D721Med (cell line): ENCODE data around the gene ARF1.

Experiments
- DNase-seq: peaks from one replicate; pipeline ENCODE4 v3.0.0; 2011; ENCODE audit warnings: low spot score; ENCODE audit not compliant: insufficient read length
- FAIRE-seq: peaks from 2 replicates; lab custom pipeline; 2011; peaks lifted over from hg19 to GRCh38; lab: Jason Lieb, UNC
- TF ChIP-seq, protein P1 (sequence below): IDR thresholded peaks from 2 replicates; pipeline ENCODE4 v1.5.1; 2012; ENCODE audit warnings: mild to moderate bottlenecking, control low read depth; ENCODE audit not compliant: insufficient read depth; ENCODE audit errors: missing control alignments

ARF1 gene

GRCh38 chr1:228105270-228105995 lies 22.9 kb downstream of the ARF1 start:
- DNase-seq (no peak), FAIRE-seq (no peak)
- TF ChIP-seq, protein P1, sequence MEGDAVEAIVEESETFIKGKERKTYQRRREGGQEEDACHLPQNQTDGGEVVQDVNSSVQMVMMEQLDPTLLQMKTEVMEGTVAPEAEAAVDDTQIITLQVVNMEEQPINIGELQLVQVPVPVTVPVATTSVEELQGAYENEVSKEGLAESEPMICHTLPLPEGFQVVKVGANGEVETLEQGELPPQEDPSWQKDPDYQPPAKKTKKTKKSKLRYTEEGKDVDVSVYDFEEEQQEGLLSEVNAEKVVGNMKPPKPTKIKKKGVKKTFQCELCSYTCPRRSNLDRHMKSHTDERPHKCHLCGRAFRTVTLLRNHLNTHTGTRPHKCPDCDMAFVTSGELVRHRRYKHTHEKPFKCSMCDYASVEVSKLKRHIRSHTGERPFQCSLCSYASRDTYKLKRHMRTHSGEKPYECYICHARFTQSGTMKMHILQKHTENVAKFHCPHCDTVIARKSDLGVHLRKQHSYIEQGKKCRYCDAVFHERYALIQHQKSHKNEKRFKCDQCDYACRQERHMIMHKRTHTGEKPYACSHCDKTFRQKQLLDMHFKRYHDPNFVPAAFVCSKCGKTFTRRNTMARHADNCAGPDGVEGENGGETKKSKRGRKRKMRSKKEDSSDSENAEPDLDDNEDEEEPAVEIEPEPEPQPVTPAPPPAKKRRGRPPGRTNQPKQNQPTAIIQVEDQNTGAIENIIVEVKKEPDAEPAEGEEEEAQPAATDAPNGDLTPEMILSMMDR: no peak

DNA sequence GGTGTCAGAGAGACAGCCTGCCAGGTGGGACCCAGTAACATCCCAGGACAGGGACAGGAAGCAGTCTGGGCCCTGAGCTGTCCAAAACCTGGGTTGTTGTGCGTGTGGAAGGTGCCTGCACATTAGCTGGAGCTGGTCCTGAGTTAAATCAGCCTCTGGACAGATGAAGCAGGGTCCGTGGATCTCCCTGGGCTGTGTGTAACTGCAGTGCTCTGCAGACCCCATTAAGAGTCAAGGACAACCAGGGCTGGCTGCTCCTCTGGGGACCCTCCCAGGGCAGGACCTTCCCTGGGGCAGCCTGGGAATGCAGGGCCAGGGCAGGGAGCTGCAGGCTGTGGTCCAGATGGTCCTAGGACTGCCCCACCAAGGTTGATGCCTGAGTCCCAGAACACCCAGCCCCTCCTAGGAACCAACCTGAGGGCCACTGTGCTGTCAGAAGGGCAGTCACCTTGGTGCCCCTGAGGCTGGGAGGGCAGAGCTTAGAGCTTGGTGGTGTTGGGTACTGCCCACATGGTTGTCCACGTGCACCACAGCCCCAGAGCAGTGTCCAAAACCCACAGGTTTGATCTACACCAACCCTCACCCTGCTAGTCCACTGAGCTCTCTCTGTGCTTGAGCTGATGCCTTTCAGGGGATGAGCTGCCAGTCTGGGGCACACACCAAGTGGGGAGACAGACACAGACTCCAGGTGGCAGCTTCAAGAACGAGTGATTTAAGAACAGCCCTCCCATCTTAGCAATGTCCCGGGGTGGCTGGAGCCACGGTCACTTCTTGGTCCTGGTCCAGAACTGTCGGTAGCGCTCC lies 23.7 kb downstream of the ARF1 start:
- FAIRE-seq (no peak), DNase-seq (peak; percentile 12)
- TF ChIP-seq, protein P1: no peak

- DNase-seq (no peak), FAIRE-seq (no peak)
- TF ChIP-seq, protein P1: no peak
These were observed 24.2 kb downstream of the ARF1 start for GRCh38 chr1:228106800-228107054.

- DNase-seq (no peak), FAIRE-seq (no peak)
- TF ChIP-seq, protein P1: no peak
These were observed 25.1 kb downstream of the ARF1 start for GRCh38 chr1:228107636-228108035.

DNA sequence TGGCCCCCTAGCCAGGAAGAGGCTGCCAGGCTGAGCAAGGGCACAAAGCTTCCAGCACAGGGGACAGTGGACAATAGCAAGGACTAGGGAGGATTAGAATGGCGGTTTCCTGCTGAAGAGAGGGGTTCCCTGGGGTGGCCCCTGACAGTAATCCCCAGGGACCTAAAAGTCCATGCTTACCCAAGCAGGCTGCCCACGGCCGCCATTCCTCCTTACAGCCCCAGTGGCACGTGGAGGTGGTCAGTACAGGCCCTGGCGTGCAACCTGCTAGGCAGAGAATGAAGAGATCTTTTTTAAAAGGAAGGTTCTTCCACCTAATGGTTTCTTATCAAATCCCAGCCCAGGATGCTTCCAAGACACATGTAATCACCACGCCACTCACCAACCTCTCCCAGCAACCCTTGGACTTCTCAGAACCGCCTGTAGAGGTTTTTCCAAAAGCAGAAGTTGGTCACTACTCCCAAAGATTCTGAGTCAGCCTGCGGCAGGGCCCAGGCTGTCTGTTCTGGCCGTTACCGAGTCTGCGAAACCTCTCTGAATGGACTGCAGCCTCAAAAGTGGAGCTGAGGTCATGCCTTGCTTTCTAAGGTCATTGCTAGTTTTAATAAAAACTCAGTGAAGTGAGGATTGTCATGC lies 25.7 kb downstream of the ARF1 start:
- FAIRE-seq (no peak), DNase-seq (peak; percentile 14)
- TF ChIP-seq, protein P1: no peak

- DNase-seq: peak; percentile 19
- FAIRE-seq: no peak
- TF ChIP-seq, protein P1: no peak
These were observed 26.2 kb downstream of the ARF1 start for GRCh38 chr1:228108742-228109072.
